ENCODE results near the gene EEF1AKMT3. TPM values are rescaled to one million over a fixed set of nuclear protein-coding genes. Genes with fewer than 3 reads are reported as not detected.
A peak's percentile ranks its signal among the peaks of the same experiment; 100 is the strongest.

The EEF1AKMT3 gene
- total RNA-seq, 1 donor from 2014 or later: 7.3 TPM

DNA sequence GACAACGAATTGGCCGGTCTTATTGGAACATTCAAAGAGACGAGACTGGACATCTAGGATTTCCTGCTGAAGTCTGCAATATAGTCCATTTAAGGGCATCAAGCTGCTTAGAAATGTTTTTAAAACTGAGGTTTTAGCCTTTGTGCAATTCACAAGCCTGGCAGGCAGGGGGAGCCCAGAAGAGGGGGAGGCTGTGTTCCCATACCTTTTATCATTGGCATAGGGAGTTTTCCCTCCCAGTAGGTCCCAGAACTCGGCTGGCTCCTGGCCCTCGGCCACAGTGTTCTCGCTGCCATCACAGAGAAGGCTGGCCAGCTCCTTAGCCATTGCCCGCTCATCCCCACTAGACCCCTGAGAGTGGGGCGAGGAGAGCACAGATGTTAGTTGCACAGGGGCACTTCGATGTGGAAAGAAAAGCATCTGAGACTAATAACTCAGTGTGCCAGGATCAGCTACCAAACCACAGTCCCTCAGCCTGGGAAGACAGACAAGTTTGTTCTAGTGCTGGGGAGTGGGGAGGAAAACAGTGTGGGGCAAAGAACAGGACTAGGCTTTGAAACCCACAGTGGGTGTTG, 31.0 kb downstream of the EEF1AKMT3 start:
- TF ChIP-seq, protein P1, sequence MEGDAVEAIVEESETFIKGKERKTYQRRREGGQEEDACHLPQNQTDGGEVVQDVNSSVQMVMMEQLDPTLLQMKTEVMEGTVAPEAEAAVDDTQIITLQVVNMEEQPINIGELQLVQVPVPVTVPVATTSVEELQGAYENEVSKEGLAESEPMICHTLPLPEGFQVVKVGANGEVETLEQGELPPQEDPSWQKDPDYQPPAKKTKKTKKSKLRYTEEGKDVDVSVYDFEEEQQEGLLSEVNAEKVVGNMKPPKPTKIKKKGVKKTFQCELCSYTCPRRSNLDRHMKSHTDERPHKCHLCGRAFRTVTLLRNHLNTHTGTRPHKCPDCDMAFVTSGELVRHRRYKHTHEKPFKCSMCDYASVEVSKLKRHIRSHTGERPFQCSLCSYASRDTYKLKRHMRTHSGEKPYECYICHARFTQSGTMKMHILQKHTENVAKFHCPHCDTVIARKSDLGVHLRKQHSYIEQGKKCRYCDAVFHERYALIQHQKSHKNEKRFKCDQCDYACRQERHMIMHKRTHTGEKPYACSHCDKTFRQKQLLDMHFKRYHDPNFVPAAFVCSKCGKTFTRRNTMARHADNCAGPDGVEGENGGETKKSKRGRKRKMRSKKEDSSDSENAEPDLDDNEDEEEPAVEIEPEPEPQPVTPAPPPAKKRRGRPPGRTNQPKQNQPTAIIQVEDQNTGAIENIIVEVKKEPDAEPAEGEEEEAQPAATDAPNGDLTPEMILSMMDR (IDR thresholded peaks at IDR 0.05; ENCODE audit: insufficient read depth, low read length, poor library complexity, severe bottlenecking): peak; percentile 84
- H3K27me3 ChIP-seq (ENCODE audit: control insufficient read depth, insufficient read depth, low read length): no peaks in the 10 kb centered on the region
- H3K4me3 ChIP-seq (ENCODE audit: low read depth, low read length): no peak overlapping the region
- peaks cover 1% of the 10 kb centered on the region for H3K36me3 ChIP-seq (ENCODE audit: control insufficient read depth, insufficient read depth, low read length)
- no peak for DNase-seq (ENCODE audit: low read depth)

DNA sequence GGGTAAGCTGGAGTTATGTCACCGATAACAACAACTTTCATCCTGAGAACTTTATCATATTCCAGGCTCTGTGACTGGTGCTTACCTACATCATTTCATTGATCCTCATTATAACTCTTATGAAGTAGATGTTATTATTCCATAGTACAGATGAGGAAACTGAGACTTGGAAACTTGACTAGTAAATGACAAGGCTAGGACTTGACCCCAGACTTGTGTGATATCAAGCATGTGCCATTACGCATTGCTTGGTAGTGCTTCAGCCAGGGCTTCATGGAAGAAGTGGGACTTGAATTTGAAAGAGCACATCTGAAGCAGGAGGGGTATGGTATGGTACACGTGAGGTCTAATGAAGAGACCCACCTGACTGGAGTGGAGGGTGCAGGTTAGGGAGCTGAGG, 34.3 kb downstream of the EEF1AKMT3 start:
- Histone ChIP-seq H3K4me3 (ENCODE audit: low read depth, low read length) (no peak overlapping the region), H3K36me3 (ENCODE audit: control insufficient read depth, insufficient read depth, low read length) (peaks cover 1% of the 10 kb centered on the region)
- TF ChIP-seq, protein P1 (IDR thresholded peaks at IDR 0.05; ENCODE audit: insufficient read depth, low read length, poor library complexity, severe bottlenecking): no peak

DNA sequence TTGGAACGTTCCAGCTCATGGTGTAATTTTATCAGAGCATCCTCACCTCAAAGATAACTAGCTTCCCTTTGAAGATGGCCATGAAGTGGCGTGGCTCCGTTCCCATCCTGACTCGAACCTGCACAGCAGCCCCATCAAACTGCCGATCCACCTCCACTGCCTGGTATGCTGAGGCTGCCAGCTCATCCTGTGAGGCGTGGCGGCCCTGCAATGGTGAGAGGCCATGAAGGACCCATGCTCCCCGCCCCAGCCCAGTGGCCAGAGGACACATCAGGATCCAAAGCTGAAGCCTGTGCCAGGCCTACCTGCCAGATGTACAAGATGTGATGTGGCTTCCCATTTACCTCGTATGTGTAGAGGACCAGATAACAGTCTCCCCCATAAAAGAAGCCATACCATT, 34.9 kb downstream of the EEF1AKMT3 start:
- TF ChIP-seq, protein P1 (IDR thresholded peaks at IDR 0.05; ENCODE audit: insufficient read depth, low read length, poor library complexity, severe bottlenecking): no peak
- Histone ChIP-seq H3K4me3 (ENCODE audit: low read depth, low read length) (no peak overlapping the region), H3K36me3 (ENCODE audit: control insufficient read depth, insufficient read depth, low read length) (peaks cover 1% of the 10 kb centered on the region), H3K27me3 (ENCODE audit: control insufficient read depth, insufficient read depth, low read length) (no peaks in the 10 kb centered on the region)
- no peak for DNase-seq (ENCODE audit: low read depth)

More for the DNA sequence above, 34.3 kb downstream of the EEF1AKMT3 start:
- DNase-seq (ENCODE audit: low read depth): no peak
- no peaks in the 10 kb centered on the region for H3K27me3 ChIP-seq (ENCODE audit: control insufficient read depth, insufficient read depth, low read length)

DNA sequence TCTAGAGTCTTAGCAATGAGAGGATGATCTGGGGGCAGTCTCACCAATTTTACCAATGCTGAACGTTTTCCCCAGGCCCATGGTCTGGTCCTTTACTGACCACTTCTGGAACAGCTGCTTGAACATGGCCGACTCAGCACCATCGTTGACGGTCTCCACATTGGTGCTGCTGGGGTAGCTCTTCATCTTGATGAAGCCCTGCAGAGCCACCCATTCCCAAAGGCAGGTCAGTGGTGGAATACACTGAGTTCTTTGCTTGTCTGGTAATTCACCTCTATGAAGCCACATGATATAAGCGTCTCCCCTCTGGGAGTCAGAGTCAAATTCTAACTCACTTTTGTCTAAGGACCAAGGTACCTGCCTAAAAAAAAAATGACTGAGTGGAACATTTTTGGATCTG, 35.9 kb downstream of the EEF1AKMT3 start:
- TF ChIP-seq, protein P1 (IDR thresholded peaks at IDR 0.05; ENCODE audit: insufficient read depth, low read length, poor library complexity, severe bottlenecking): no peak
- peaks cover 1% of the 10 kb centered on the region for H3K36me3 ChIP-seq (ENCODE audit: control insufficient read depth, insufficient read depth, low read length)
- no peak overlapping the region for H3K4me3 ChIP-seq (ENCODE audit: low read depth, low read length)
- no peak for DNase-seq (ENCODE audit: low read depth)
- no peaks in the 10 kb centered on the region for H3K27me3 ChIP-seq (ENCODE audit: control insufficient read depth, insufficient read depth, low read length)

DNA sequence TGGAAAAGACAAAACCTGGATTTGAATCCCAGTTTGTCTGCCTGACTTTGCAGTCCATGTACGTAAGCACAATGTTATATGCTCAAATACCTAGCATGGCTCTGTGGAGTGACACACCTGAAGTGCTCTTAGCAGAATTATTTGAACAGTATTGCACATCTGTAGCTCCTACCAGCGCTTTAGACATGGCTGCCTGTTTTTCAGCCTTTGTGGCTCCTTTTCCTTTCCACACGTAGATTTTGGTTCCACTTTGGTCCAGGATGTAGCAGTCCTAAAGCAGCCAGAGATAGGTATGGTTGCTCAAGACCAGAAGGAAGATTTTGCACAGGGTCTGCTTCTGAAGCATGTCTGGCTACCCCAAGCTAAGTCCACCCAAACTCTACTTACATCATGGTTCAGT, 37.0 kb downstream of the EEF1AKMT3 start:
- DNase-seq (ENCODE audit: low read depth): no peak
- no peaks in the 10 kb centered on the region for H3K27me3 ChIP-seq (ENCODE audit: control insufficient read depth, insufficient read depth, low read length)
- H3K36me3 ChIP-seq (ENCODE audit: control insufficient read depth, insufficient read depth, low read length): peaks cover 1% of the 10 kb centered on the region
- TF ChIP-seq, protein P1 (IDR thresholded peaks at IDR 0.05; ENCODE audit: insufficient read depth, low read length, poor library complexity, severe bottlenecking): no peak
- H3K4me3 ChIP-seq (ENCODE audit: low read depth, low read length): no peak overlapping the region

DNA sequence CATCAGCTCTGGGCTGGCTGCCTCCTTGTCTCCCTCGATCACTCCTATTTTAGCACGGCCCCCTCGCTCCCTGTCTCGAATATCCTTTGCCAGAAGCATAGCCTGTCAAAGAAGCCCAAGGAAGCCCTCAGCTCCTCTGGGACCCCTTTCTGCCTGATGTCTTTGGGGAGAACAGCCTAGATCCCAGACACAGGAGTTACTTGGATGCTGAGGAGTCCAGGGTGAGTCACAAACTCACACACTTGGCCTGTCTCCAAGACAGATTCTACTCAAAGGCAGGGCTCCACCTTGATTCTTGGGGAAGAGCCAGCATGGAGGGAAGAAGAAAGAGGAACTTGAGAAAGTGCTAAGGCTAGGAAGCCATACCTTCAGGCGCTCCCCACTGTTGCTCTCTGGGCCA, 38.0 kb downstream of the EEF1AKMT3 start:
- peak; percentile 44 for DNase-seq (ENCODE audit: low read depth)
- TF ChIP-seq, protein P1 (IDR thresholded peaks at IDR 0.05; ENCODE audit: insufficient read depth, low read length, poor library complexity, severe bottlenecking): no peak

More for the DNA sequence above, 38.0 kb downstream of the EEF1AKMT3 start:
- Histone ChIP-seq H3K36me3 (ENCODE audit: control insufficient read depth, insufficient read depth, low read length) (peaks cover 1% of the 10 kb centered on the region), H3K27me3 (ENCODE audit: control insufficient read depth, insufficient read depth, low read length) (no peaks in the 10 kb centered on the region), H3K4me3 (ENCODE audit: low read depth, low read length) (no peak overlapping the region)
